DOHH2 (cell line): ENCODE measurements around the gene WDR12.

Experiments used
- EZH2phosphoT487 ChIP-seq: fragments of 200-600 bp; sonication (generic); IDR thresholded peaks from 2 replicates; pipeline ENCODE4 v1.6.1; 2017; ENCODE audit warnings: borderline replicate concordance, mild to moderate bottlenecking, antibody characterized with exemption, low read length, moderate library complexity, mixed read lengths
- TF ChIP-seq, protein P1 (sequence below): fragments of 200-600 bp; sonication (generic); IDR thresholded peaks from one replicate; pipeline ENCODE4 v1.5.1; 2014; ENCODE audit warnings: antibody characterized with exemption, mild to moderate bottlenecking, low read depth, low read length; ENCODE audit not compliant: poor library complexity, severe bottlenecking

- TF ChIP-seq, protein P1, sequence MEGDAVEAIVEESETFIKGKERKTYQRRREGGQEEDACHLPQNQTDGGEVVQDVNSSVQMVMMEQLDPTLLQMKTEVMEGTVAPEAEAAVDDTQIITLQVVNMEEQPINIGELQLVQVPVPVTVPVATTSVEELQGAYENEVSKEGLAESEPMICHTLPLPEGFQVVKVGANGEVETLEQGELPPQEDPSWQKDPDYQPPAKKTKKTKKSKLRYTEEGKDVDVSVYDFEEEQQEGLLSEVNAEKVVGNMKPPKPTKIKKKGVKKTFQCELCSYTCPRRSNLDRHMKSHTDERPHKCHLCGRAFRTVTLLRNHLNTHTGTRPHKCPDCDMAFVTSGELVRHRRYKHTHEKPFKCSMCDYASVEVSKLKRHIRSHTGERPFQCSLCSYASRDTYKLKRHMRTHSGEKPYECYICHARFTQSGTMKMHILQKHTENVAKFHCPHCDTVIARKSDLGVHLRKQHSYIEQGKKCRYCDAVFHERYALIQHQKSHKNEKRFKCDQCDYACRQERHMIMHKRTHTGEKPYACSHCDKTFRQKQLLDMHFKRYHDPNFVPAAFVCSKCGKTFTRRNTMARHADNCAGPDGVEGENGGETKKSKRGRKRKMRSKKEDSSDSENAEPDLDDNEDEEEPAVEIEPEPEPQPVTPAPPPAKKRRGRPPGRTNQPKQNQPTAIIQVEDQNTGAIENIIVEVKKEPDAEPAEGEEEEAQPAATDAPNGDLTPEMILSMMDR = no peak
- no peak for TF ChIP-seq EZH2phosphoT487
These were observed 40.0 kb downstream of the WDR12 start, which contains the start of gene ICA1L for GRCh38 chr2:202871300-202872141.
